GM12873 (cell line): ENCODE measurements around the gene HDAC6.
A peak's percentile ranks its signal among the peaks of the same experiment; 100 is the strongest.

ENCODE experiments used
- TF ChIP-seq, protein P1 (sequence below): IDR thresholded peaks from 2 replicates; pipeline ENCODE4 v1.5.1; 2012; ENCODE audit warnings: low read depth, mild to moderate bottlenecking, moderate library complexity, low read length, control low read depth; ENCODE audit not compliant: insufficient read depth; ENCODE audit errors: missing control alignments

The HDAC6 gene

DNA sequence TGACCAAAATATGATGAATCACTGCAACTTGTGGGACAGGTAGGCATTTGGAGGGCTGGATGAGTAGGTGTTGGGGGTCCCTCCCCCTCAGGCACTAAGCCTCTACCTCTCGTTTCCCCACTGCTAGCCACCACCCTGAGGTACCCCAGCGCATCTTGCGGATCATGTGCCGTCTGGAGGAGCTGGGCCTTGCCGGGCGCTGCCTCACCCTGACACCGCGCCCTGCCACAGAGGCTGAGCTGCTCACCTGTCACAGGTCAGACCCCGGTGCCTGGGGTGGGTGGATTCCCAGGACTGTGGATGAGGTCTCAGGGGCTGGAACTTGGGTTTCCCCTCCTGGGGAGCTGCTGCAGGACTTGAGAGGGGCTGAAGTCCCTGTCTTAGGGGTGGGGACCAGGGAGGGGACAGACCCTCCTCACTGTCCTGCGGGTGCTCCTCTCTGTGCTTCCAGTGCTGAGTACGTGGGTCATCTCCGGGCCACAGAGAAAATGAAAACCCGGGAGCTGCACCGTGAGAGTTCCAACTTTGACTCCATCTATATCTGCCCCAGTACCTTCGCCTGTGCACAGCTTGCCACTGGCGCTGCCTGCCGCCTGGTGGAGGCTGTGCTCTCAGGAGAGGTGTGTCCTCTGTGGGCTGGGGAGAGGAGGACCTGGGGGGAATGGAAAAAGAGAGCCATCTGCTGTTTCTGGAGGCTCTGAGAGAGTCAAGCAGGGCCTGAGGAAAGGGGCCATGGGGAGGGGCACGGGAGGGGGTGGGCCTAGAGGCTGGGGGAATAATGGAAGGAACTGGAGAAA lies 14.3 kb downstream of the HDAC6 start:
- TF ChIP-seq, protein P1, sequence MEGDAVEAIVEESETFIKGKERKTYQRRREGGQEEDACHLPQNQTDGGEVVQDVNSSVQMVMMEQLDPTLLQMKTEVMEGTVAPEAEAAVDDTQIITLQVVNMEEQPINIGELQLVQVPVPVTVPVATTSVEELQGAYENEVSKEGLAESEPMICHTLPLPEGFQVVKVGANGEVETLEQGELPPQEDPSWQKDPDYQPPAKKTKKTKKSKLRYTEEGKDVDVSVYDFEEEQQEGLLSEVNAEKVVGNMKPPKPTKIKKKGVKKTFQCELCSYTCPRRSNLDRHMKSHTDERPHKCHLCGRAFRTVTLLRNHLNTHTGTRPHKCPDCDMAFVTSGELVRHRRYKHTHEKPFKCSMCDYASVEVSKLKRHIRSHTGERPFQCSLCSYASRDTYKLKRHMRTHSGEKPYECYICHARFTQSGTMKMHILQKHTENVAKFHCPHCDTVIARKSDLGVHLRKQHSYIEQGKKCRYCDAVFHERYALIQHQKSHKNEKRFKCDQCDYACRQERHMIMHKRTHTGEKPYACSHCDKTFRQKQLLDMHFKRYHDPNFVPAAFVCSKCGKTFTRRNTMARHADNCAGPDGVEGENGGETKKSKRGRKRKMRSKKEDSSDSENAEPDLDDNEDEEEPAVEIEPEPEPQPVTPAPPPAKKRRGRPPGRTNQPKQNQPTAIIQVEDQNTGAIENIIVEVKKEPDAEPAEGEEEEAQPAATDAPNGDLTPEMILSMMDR = no peak

DNA sequence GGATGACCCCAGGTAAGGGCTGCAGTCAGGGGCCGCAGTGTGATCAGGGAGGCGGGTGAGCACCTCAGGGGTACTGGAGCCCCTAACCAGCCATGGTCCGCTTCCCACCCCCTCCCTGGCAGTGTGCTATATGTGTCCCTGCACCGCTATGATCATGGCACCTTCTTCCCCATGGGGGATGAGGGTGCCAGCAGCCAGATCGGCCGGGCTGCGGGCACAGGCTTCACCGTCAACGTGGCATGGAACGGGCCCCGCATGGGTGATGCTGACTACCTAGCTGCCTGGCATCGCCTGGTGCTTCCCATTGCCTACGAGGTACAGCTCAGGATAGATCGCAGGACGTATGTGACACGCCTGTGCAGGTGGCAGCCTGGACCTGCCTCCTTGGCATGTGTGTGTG lies 16.2 kb downstream of the HDAC6 start:
- TF ChIP-seq, protein P1 = no peak

DNA sequence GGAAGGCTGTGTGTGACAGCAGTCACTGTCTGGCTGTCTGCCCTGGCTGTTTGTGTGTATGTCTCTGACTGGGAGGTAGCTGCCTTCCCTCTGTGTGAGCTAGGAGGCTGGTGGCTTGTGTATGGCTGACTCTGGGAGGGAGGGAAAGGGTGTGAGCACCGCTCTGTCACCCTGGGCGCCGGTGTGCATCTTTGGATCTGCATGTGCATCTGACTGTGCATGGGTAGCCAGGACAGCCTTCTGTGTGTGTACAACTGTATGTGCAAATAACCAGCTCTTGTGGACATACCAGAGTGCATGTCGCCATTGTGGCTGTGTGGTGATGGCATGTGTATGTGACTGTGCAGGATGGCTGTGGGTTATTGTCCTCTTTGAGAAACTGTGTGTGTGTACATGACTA lies 17.0 kb downstream of the HDAC6 start:
- TF ChIP-seq, protein P1 = no peak

DNA sequence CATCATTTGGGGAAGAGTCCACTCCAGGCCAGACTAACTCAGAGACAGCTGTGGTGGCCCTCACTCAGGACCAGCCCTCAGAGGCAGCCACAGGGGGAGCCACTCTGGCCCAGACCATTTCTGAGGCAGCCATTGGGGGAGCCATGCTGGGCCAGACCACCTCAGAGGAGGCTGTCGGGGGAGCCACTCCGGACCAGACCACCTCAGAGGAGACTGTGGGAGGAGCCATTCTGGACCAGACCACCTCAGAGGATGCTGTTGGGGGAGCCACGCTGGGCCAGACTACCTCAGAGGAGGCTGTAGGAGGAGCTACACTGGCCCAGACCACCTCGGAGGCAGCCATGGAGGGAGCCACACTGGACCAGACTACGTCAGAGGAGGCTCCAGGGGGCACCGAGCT lies 21.2 kb downstream of the HDAC6 start:
- TF ChIP-seq, protein P1 = no peak

DNA sequence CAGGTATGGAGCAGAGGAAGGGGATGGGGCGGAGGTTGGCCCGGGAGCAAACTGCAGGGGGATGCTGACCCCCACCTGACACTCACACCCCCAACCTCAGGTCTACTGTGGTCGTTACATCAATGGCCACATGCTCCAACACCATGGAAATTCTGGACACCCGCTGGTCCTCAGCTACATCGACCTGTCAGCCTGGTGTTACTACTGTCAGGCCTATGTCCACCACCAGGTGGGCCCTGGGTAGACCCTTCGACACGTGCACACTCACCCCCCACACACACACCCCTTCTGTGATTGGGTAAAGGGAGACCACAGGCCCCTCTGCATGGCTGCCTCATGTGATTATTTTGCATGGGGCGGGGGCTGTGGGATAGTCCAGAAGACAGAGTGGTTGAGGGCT lies 22.2 kb downstream of the HDAC6 start:
- TF ChIP-seq, protein P1 = no peak

DNA sequence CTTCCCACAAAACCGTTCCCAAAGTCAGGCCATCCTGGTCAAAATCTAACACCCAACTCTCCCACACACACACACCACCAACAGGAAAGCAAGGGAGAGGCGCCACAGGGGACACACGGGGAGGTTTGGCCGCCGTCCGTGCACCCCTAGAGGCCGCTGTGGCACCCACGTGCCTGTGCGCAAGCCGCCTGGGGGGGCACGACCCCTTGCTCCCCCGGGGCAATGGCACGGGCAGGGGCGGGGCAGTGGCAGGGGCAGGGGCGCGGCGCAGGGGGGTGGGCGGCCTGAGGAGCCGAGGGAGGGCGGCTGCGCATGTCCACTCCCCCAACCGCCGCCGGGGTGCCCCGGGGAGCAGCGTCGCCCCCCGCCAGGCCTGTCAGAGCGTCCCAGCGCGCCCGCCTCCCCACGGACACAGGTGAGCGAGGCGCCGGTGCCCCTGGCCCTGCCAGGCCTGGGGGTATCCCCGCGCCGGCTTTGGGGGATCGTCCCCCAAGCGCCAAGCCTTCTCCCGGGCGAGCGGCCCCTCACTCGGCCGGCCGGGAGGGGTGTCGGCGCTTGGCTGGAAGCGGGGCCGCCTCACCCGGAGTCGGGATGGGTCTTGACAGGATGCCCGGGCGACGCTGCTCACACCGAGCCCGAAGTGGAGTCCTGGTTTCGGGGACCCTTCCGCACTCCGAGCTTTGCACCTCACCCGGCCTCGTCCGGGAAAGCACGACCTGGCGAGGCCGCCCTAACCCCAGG lies 24.4 kb downstream of the HDAC6 start, which contains the start of gene ERAS:
ERAS (plus strand) TSS at position 379 of the 741 bp plus-strand sequence. CDS start 2,611 bp downstream, outside the sequence.
- TF ChIP-seq, protein P1 = peak; percentile 35
